ENCODE data around the gene SPATS1.

DNA sequence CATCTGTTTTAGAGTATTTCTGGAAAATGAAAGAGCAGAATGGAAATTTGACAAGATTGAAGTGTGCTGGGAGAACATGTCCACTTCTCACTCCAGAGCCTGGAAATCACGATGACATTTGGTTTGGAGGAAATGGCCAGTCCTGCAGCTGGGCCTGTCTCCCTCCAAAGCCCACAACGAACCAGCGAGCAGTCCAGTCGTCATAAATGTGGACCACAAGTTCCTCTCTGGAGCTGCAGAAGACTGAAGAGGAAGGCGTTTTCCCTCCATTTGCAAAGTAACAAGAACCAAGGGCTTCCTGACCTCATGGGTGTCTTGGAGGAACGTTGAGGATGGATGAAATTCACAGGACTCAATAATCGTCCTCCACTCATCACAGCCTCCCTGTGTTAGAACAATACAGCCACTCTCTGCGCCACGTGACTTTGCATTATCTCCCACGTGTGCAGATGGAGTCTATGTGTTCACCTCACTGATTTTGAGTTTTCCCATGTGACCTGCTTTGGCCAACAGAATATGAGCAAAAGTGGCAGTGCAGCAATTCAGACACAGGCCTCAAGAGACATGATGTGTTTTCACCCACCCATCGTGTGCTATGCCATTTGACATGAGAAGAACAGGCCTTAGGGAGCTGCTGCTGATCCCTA is 9.1 kb upstream of the SPATS1 start:
- TF ChIP-seq, protein P1, sequence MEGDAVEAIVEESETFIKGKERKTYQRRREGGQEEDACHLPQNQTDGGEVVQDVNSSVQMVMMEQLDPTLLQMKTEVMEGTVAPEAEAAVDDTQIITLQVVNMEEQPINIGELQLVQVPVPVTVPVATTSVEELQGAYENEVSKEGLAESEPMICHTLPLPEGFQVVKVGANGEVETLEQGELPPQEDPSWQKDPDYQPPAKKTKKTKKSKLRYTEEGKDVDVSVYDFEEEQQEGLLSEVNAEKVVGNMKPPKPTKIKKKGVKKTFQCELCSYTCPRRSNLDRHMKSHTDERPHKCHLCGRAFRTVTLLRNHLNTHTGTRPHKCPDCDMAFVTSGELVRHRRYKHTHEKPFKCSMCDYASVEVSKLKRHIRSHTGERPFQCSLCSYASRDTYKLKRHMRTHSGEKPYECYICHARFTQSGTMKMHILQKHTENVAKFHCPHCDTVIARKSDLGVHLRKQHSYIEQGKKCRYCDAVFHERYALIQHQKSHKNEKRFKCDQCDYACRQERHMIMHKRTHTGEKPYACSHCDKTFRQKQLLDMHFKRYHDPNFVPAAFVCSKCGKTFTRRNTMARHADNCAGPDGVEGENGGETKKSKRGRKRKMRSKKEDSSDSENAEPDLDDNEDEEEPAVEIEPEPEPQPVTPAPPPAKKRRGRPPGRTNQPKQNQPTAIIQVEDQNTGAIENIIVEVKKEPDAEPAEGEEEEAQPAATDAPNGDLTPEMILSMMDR (conservative IDR thresholded peaks at IDR 0.05; ENCODE audit: low read depth, low read length), result no peak
- TF ChIP-seq BHLHE40 (IDR thresholded peaks at IDR 0.05; ENCODE audit: low read depth, low read length), result no peak
- no peak for TF ChIP-seq MAZ (IDR thresholded peaks at IDR 0.05; ENCODE audit: borderline replicate concordance, low read depth, low read length)
- TF ChIP-seq, protein P2, sequence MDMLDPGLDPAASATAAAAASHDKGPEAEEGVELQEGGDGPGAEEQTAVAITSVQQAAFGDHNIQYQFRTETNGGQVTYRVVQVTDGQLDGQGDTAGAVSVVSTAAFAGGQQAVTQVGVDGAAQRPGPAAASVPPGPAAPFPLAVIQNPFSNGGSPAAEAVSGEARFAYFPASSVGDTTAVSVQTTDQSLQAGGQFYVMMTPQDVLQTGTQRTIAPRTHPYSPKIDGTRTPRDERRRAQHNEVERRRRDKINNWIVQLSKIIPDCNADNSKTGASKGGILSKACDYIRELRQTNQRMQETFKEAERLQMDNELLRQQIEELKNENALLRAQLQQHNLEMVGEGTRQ (IDR thresholded peaks at IDR 0.05; ENCODE audit: low read depth, low read length), result no peak
- TF ChIP-seq CEBPB (IDR thresholded peaks at IDR 0.05; ENCODE audit: low read depth, low read length), result no peak
- no peak for TF ChIP-seq RAD21 (IDR thresholded peaks at IDR 0.05; ENCODE audit: low read length)
- no peak for TF ChIP-seq POLR2A (IDR thresholded peaks at IDR 0.05; ENCODE audit: low read depth, low read length)
- no peak for TF ChIP-seq RFX5 (IDR thresholded peaks at IDR 0.05; ENCODE audit: low read depth, low read length)
